ENCODE measurements around the gene SPDYE3. TPM values are rescaled to one million over a fixed set of nuclear protein-coding genes. Genes with fewer than 3 reads are reported as not detected.
"Not testable (repeated sequence)": the region's sequence is repeated elsewhere in the genome, so short reads cannot be mapped to it uniquely, and the experiment has no call there.

The SPDYE3 gene
- total RNA-seq, 2 experiments from 2014 or later, result not detected

DNA sequence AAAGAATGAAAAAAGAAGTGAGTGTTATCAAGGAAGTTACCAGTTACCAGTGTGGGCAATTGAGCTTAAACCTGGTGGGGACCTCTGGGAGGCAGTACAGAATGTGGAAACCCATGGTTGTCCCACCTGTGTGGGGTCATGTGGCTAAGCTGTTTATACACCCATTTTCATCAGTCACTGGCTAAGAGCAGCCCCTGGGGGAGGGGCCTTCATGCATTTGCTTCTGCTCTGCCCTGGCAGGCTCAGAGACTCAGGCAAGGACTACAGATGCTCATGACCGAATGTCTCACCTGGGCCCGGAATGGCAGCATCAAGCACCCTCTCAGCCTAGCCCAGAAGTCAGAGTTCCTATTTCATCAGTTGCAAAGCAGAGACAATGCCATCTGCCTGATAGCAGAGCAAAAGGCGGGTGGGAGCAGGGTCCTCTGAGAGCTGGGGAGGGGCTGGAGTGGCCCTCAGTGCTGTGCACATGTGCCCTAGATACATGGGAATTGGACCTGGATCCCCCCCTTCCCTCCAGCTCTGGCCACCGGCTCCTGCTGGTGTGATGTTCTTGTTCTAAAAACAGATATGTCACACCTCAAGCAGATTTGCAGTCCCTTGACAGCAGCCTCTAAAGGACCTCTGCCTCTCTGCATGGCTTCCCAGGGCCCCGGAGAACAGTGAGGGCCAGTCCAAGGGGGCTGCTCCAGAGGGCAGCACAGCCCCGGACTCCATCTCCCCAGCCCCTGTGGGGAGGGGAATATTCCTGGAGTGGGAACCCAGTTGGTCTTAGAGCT lies 20.1 kb upstream of the SPDYE3 start:
- POLR2A ChIA-PET, result not testable (repeated sequence)
- CTCF ChIA-PET, result interaction anchor here (0.8 kb wide), 1 partner anchor 32 kb away, joined by 3 read pairs; no protein-coding TSS in a partner anchor

DNA sequence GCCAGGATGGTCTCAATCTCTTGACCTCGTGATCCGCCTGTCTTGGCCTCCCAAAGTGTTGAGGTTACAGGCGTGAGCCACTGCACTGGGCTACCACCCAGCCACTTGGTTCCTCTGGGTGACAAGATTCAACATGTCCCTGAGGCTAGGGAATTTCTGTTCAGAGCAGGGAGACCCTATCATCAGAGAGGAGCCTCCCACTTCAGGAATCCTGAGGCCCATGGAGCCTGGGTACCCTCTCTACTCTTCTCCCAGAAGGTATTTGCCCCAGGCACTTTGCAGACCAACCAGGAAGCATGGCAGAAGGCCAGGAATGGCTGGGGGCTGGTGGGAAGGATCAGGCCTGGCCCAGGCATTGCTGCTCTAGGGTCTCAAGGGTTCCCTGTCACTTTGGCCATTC lies 19.2 kb upstream of the SPDYE3 start:
- POLR2A ChIA-PET, result not testable (repeated sequence)
- CTCF ChIA-PET, result interaction anchor here (0.8 kb wide), 1 partner anchor 33 kb away, joined by 3 read pairs; no protein-coding TSS in a partner anchor

DNA sequence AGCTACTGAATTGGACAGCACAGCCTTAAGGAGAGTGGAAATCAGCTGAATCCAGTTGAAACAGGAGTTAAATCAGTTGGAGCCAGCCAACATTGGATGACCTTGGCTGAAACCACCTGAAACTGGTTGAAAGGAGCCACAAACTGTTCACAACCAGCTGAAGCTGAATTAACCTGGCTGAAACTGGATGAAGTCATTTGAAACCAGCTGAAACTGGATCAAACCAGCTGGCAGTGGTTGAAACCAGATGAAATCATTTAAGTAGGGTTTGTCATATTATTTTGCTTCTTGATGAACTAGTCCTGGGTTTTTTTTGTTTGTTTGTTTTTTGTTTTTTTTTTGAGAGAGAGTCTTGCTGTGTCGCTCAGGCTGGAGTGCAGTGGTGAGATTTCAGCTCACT lies 15.3 kb upstream of the SPDYE3 start:
- CTCF ChIA-PET, POLR2A ChIA-PET: not testable (repeated sequence)

DNA sequence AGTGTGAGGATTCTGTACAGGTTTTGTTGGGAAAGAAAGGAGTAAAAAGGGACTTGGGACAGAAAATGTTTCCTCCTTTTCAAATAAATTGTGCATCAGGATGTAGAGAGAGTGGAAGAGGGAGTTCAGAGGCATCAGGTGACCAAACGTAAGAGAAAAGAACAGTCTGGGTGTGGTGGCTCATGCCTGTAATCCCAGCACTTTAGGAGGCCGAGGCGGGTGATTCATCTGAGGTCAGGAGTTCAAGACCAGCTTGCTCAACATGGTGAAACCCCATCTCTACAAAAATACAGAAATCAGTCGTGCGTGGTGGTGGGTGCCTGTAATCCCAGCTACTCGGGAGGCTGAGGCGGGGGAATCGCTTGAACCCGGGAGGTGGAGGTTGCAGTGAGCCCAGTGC lies 12.2 kb upstream of the SPDYE3 start:
- POLR2A ChIA-PET, result not testable (repeated sequence)
- CTCF ChIA-PET, result interaction anchor here (0.7 kb wide), 1 partner anchor 1121 kb away, joined by 4 read pairs; no protein-coding TSS in a partner anchor

DNA sequence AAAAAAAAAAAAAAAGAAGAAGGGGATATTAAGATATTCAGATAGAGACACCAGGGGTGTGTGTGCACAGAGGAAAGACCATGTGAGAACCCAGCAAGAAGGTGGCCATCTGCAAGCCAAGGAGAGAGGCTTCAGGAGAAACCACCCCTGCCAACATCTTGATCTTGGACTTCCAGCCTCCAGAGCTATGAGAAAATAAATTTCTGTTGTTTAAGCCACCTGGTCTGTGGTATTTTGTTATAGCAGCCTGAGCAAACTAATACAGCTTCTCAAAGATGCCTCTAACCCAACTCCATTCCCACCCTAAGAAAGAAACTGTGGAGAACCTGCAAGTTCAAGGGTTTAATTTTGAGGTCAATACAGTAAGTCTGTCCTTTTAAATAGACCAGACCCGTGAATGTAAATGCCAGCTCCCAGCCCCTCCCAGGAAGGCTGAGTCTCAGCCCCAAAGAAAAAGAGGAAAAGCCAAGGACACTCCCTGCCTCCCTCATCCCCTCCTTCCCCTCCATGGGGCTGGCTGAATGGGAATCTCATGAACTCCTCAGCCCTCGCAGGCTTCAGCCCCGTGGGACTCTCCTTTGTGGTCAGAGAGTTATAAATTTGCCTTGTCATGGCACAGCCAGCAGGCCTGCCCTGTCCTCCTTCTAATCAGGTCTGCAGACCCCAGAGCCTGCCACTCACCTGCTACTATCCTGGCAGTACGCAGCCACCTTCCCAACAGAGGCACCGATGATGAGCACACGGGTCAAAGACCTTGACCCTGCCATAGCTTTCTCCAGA lies 9.5 kb upstream of the SPDYE3 start:
- POLR2A ChIA-PET, CTCF ChIA-PET: not testable (repeated sequence)

DNA sequence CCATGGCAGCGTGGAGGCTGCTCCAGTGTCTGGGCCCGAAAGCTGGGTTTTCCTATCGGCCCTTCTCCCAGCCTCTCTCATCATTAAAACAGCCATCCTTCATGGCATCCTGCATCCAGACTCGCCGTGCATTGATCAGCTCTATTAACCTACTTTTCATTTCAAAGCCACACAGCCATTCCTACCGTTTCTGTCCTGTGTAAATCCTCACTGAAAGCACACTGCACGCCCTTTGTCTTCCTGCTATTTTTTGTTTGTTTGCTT lies 8.9 kb upstream of the SPDYE3 start:
- CTCF ChIA-PET, POLR2A ChIA-PET: not testable (repeated sequence)

DNA sequence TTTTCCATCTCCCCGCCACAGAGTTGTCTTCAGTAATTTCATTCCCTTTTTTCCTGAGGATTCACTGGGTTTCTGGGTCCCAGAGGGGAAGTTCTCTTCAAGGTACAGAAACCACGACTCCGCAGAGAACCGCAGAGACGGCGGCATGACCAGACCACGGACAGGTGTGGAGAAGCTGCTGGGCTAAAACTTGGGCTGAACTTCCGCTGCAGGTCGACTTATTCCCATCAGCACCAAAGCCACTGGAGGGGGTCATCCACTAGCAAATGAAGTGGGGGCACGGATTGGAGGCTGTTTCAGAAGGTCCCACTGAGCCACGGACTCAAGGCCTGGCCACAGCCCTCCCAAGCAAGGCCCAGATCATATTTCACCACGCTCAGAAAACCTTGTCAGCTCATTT lies 3.0 kb upstream of the SPDYE3 start:
- CTCF ChIA-PET, POLR2A ChIA-PET: not testable (repeated sequence)

DNA sequence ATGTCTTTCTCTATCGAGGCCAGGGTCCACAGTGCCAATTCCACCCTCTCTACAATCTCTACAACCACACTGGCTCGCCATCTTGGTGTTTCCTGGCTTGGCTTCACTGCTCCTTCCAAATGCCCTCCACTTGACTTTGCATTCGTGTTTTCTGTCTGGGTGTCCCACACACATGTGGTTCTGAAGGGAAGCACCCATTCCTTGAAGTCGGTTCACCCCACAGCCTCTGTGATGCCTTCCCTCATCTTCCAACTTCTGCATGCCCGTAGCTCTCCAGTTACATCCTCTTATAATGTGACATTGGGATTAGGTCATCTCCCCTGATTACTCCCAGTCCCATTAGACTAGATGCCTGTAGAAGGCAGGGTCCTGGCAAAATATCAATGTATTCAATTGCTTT lies 10.8 kb downstream of the SPDYE3 start:
- POLR2A ChIA-PET, CTCF ChIA-PET: not testable (repeated sequence)

DNA sequence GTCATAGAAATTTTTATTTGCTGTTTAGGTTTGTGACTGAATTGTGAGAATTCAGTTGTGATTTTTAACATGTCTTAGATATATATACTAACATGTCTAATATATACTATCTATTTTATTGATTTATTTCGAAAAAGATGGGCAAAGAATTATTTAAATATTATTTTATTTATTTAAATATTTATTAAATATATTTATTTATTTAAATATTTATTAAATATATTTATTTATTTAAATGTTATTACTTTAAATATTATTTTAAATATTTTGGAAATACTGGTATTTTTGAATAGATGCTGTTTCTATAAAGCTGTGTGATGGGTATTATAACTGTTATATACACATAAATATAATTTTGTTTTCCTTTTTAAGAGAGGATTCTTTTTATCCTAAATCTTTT lies 14.1 kb downstream of the SPDYE3 start:
- CTCF ChIA-PET, POLR2A ChIA-PET: not testable (repeated sequence)

DNA sequence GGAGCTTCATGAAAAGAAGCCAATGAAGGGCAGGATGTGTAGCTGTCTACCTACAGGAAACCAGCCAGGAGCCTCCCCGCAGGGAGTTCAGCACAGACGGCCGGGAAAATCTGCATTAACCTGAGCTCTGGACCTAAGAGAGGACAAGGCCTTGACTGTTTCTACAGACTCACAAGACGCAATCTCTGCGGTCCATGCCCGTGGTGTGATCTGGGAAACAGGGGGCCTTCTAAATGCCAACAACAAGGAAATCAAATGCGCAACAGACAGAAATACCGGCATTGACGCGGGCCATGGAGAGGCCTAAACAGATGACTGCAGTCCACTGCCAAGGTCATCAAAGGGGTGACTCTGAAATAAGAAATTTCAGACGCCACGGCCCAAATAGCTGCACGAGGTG lies 16.7 kb downstream of the SPDYE3 start:
- POLR2A ChIA-PET, CTCF ChIA-PET: not testable (repeated sequence)

DNA sequence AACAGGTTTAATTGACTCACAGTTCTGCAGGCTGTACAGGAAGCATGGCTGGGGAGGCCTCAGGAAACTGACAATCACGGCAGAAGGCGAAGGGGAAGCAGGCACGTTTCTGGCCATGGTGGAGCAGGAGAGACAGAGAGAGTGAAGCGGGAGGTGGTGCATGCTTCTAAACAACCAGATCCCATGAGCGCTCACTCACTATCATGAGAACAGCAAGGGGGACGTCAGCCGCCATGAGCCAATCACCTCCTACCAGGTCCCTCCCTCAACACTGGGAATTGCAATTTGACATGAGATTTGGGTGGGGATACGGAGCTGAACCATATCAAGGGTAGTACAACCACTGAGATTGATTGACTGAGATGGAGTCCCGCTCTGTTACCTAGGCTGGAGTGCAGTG lies 18.2 kb downstream of the SPDYE3 start:
- CTCF ChIA-PET, POLR2A ChIA-PET: not testable (repeated sequence)

DNA sequence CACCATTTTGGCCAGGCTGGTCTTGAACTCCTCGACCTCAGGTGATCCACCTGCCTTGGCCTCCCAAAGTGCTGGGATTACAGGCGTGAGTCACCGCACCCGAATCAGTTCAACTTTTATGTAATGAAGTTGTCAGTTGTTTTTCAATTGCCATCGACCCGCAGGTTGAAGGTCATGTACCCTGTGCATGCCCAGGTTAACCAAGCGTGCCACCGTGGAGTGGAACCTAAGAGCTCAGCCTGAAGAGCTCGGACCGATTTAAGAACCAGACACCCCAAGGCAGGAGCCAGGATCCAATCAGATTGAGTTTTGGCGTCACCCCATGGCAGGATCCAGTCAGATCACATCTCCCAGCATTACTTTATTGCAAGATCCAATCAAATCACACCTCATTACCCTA lies 19.4 kb downstream of the SPDYE3 start:
- CTCF ChIA-PET, POLR2A ChIA-PET: not testable (repeated sequence)

DNA sequence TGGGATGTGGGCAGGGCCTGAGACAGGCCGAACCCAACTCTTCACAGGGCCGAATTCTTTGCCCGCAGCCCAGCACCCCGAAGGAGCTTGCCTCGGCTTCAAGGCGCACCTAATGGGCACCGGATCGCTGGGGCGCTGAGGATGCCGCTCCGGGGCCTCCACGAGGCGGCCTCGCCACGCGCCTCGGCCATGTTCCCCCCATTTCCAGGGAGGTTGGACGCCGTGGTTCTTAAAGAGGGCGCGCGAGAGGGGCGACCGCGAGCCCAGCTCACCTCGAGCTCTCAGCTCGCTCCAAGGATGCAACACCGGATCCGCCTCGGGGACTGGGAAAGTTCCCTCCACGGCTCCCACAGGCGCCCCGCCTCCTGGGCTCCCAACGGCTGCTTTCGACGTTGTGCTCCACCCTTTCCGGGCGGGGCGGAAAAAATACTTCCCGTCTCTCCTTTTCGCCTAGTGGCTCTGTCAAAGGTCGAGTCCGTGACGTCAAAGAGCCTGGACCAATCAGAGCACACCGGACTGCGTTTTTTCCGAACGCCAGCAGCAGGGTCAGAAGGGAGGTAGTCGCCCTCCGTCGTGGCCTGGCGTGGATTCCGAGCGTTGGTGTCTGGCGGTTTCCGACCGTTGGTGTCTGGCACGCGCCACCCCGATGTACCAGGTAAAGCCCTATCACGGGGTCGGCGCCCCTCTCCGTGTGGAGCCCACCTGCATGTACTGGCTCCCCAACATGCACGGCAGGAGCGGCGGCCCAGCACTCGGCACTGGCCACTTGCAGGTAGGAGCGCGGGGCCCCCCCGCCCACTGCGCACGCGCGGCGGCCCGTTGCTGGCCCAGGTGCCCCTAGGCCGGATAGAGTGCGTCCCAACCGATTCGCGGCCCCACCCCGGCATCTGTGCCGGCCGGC lies 28.3 kb downstream of the SPDYE3 start:
- POLR2A ChIA-PET, result not testable (repeated sequence)
- CTCF ChIA-PET, result interaction anchor here (0.9 kb wide), 1 partner anchor 9 kb away, joined by 3 read pairs; no protein-coding TSS in a partner anchor

DNA sequence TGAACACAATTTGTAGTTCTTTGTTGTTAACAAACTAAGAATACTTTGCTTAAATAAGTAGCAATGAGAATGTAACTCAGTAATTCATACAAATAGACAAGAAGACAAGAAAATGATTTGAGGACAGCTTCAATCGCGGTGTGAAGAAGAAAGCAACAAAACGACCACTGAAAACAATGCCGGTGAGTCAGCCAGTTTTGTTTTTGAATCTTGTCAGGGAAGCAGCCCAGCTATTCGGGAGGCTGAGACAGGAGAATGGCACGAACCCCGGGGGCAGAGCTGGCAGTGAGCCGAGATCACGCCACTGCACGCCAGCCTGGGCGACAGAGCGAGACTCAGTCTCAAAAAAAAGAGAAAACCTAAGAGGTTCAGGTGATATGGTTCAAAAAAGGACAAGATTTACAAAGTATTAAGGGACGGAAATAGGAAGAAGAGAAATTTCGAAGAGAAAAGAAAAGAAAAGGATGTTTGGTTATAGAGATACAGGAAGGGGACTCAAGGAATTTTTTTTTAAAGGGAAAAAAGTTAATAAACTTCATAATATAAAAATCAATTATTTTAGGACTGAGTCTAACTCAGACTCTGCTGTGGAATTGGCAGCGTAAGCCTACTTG lies 30.7 kb downstream of the SPDYE3 start:
- CTCF ChIA-PET, POLR2A ChIA-PET: not testable (repeated sequence)

DNA sequence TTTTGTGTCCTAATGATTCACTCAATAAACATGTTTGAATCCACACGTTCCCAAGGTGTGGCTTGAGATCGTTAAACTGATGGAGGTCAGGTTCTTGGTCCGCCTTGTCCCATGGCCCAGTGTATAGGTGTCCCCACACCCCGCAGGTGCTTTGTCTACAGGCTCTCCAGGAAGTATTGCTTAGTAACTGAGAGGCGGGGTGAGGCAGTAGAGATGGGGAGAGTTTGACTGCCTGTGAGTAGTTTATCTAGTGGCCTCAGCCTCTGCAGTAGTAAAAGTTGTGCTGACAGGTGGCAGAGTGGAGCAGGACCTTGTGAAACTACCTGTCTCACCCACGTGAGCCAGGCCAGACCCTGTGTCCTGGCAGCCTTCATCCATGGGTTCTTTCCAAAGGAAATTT lies 33.8 kb downstream of the SPDYE3 start:
- POLR2A ChIA-PET, CTCF ChIA-PET: not testable (repeated sequence)

DNA sequence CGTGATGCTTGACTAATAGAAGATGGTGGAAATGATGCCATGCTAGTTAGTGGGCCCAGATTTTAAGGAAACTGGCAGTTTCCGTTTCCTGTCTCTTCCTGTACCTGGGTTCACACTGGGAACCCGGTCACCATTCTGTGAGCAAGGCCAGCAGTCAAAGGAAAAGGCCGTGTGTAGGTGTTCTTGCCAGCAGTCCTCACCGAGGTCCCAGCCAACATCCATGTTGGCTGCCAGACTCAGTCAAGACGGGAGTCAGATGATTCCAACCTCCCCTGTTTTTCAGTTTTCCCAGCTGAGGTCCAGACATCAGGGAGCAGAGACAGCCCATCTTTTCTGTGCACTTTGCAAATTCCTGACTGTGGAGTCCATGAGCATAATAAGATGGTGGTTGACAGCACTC lies 35.3 kb downstream of the SPDYE3 start:
- POLR2A ChIA-PET, result no interaction called here
- CTCF ChIA-PET, result no interaction called here

DNA sequence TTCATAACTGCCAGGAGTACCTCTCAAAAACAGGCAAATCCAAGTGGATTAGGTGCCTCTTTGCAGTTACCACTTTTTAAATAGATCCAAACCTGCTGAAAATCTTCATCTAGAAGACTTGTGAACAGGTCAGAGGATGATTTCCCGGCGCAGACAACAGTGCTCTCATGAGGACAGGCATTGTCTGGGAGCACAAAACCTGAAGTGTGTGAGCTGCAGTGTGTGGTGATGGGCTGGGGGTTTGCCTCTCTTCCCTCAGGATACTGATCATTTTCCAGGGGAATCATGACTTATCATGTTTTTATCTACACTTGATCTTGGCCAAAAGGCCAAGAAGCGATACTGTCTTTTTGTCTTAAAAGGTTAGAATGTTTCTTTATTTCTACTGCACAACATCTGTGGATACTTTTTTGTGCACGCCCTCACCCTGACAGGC lies 36.6 kb downstream of the SPDYE3 start:
- POLR2A ChIA-PET, result not testable (repeated sequence)
- CTCF ChIA-PET, result interaction anchor here (1.2 to 1.9 kb wide), 2 partner anchors 8 to 63 kb away, joined by 3 to 5 read pairs; no protein-coding TSS in a partner anchor

DNA sequence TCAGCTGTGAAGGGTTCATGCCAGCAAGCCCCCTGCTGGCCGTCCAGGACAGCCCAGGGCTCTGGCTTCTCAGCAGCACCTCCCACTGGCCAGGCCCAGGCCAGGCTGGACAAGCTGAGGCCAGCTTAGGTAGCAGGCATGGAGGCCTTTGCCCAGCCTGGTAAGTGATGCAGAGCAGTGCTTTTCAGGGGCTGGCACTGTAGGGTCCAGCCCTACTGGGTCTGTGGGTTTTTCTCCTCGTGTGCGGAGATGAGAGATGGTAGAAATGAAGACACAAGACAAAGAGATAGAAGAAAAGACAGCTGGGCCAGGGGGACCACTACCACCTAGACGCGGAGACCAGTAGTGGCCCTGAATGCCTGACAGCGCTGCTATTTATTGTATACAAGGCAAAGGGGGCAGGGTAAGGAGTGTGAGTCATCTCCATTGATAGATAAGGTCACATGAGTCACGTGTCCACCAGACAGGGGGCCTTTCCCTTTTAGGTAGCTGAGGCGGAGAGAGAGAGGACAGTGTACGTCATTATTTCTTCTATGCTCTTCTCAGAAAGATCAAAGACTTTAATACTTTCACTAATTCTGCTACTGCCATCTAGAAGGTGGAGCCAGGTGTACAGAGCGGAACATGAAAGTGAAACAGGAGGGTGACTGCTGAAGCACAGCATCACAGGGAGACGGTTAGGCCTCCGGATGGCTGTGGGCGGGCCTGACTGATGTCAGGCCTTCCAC lies 37.2 kb downstream of the SPDYE3 start:
- CTCF ChIA-PET, result interaction anchor here (0.6 to 1.9 kb wide), 4 partner anchors 8 to 165 kb away, joined by 3 to 5 read pairs (median 3); no protein-coding TSS in a partner anchor
- POLR2A ChIA-PET, result interaction anchor here (0.6 kb wide), 1 partner anchor 21 kb away, joined by 3 read pairs; no protein-coding TSS in a partner anchor

DNA sequence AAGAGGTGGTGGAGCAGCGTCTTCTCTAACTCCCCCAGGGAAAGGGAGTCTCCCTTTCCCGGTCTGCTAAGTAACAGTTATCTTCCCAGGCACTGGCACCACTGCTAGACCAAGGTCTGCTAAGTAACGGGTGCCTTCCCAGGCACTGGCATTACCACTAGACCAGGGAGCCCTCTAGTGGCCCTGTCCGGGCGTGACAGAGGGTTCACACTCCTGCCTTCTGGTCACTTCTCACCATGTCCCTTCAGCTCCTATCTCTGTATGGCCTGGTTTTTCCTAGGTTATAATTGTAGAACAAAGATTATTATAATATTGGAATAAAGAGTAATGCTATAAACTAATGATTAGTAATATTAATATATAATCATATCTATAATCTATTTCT lies 37.8 kb downstream of the SPDYE3 start:
- POLR2A ChIA-PET, result interaction anchor here (0.6 kb wide), 1 partner anchor 20 kb away, joined by 3 read pairs; no protein-coding TSS in a partner anchor
- CTCF ChIA-PET, result interaction anchor here (0.6 to 1.9 kb wide), 6 partner anchors 9 to 166 kb away, joined by 3 to 5 read pairs (median 3); no protein-coding TSS in a partner anchor
